Keratinocyte (primary cell): ENCODE measurements around the gene SH3BP5L. TPM values are rescaled to one million over a fixed set of nuclear protein-coding genes. Genes with fewer than 3 reads are reported as not detected.

ENCODE experiments used
- DNase-seq: peaks from one replicate; pipeline ENCODE4 v3.0.0-alpha.2; 2011; ENCODE audit warnings: low read depth, missing footprints, low spot score
- FAIRE-seq: peaks from 2 replicates; lab custom pipeline; 2011; peaks lifted over from hg19 to GRCh38; lab: Jason Lieb, UNC
- H2AFZ ChIP-seq: 2 replicates; pipeline ENCODE4 v1.6.0; 2012; ENCODE audit warnings: low read length, control low read depth, inconsistent platforms; ENCODE audit not compliant: control insufficient read depth
- H3K27ac ChIP-seq: 2 replicates; pipeline ENCODE4 v1.5.1; 2011; ENCODE audit warnings: low read length; ENCODE audit not compliant: control insufficient read depth, insufficient read depth
- H3K27me3 ChIP-seq: 3 replicates; pipeline ENCODE4 v1.6.0; 2011; ENCODE audit warnings: low read length; ENCODE audit not compliant: control insufficient read depth, insufficient read depth; ENCODE audit errors: extremely low read depth
- H3K36me3 ChIP-seq, 2 experiments: 2 replicates in 1 of 2; 3 replicates in 1 of 2; pipeline ENCODE4 v1.5.1; 2011; ENCODE audit warnings: low read length in 2 of 2, mild to moderate bottlenecking in 1 of 2; ENCODE audit not compliant: control insufficient read depth in 2 of 2, insufficient read depth in 2 of 2; ENCODE audit errors: extremely low read depth in 1 of 2
- H3K4me1 ChIP-seq: 3 replicates; pipeline ENCODE4 v1.5.1; 2011; ENCODE audit warnings: low read length; ENCODE audit not compliant: control insufficient read depth, insufficient read depth; ENCODE audit errors: extremely low read depth
- H3K4me2 ChIP-seq: 3 replicates; pipeline ENCODE4 v1.6.0; 2011; ENCODE audit warnings: low read depth, low read length; ENCODE audit not compliant: control insufficient read depth, insufficient read depth; ENCODE audit errors: extremely low read depth
- H3K4me3 ChIP-seq, 3 experiments: fragments of 200-600 bp in 1 of 3; sonication (generic) in 1 of 3; 2 replicates in 2 of 3; 3 replicates in 1 of 3; pipeline ENCODE4 v1.5.1; 2011 to 2016; ENCODE audit warnings: low read length in 3 of 3, mild to moderate bottlenecking in 3 of 3, control low read depth in 2 of 3, inconsistent platforms in 1 of 3, low read depth in 1 of 3, mixed read lengths in 1 of 3, mixed run types in 1 of 3, moderate library complexity in 1 of 3; ENCODE audit not compliant: control insufficient read depth in 2 of 3, insufficient read depth in 2 of 3; ENCODE audit errors: extremely low read depth in 1 of 3
- H3K79me2 ChIP-seq: 2 replicates; pipeline ENCODE4 v1.6.0; 2012; ENCODE audit warnings: low read length; ENCODE audit not compliant: control insufficient read depth, insufficient read depth
- H3K9ac ChIP-seq: 3 replicates; pipeline ENCODE4 v1.6.0; 2011; ENCODE audit warnings: low read length; ENCODE audit not compliant: control insufficient read depth, insufficient read depth; ENCODE audit errors: extremely low read depth
- H3K9me1 ChIP-seq: 3 replicates; pipeline ENCODE4 v1.6.0; 2011; ENCODE audit warnings: low read length; ENCODE audit not compliant: control insufficient read depth, insufficient read depth; ENCODE audit errors: extremely low read depth
- H3K9me3 ChIP-seq: 2 replicates; pipeline ENCODE4 v1.5.1; 2012; ENCODE audit warnings: low read depth, low read length; ENCODE audit not compliant: control insufficient read depth
- H4K20me1 ChIP-seq: 3 replicates; pipeline ENCODE4 v1.6.0; 2011; ENCODE audit warnings: low read length; ENCODE audit not compliant: control insufficient read depth, insufficient read depth; ENCODE audit errors: extremely low read depth
- CTCF ChIP-seq, 3 experiments: IDR thresholded peaks in 1 of 3; conservative IDR thresholded peaks in 1 of 3; optimal IDR thresholded peaks in 1 of 3; 2 replicates in 2 of 3; 3 replicates in 1 of 3; pipeline versions ENCODE3 to v1.5.1; 2011; ENCODE audit warnings: low read length in 3 of 3, mild to moderate bottlenecking in 3 of 3, moderate library complexity in 2 of 3, control low read depth in 1 of 3, inconsistent platforms in 1 of 3; ENCODE audit not compliant: insufficient read depth in 2 of 3; ENCODE audit errors: extremely low read depth in 1 of 3
- EZH2 ChIP-seq: IDR thresholded peaks from one replicate; pipeline ENCODE4 v1.6.1; 2012; ENCODE audit warnings: inconsistent platforms, mild to moderate bottlenecking, low read length, moderate library complexity
- dilution Hi-C: fragments of 300-500 bp; cut with MboI; formaldehyde crosslinking; loops from one replicate; pipeline ENCODE4 v1.7.0; 2020; ENCODE audit warnings: low sequenced_read_pairs; ENCODE audit not compliant: extremely low pct_ligation_motif_present
- polyA plus RNA-seq, 5 experiments: library from polyadenylated mRNA; depleted of rRNA in 3 of 5; stranded (reverse) in 3 of 5; stranded (forward) in 1 of 5; unstranded in 1 of 5; fragments of >200 nt; gene quantifications; 1 replicate in 1 of 5; 2 replicates in 3 of 5; 3 replicates in 1 of 5; pipeline versions ENCODE4 v1.2.1 to v1.2.3, GENCODE V29; 2011 to 2012; ENCODE audit warnings: missing spikeins in 2 of 5, low read depth in 1 of 5, low replicate concordance in 1 of 5

SH3BP5L gene
- polyA plus RNA-seq, 1 donor (not counting 4 experiments of a cell fraction or from before 2014, with no cell fraction given) = 13.2 TPM

DNA sequence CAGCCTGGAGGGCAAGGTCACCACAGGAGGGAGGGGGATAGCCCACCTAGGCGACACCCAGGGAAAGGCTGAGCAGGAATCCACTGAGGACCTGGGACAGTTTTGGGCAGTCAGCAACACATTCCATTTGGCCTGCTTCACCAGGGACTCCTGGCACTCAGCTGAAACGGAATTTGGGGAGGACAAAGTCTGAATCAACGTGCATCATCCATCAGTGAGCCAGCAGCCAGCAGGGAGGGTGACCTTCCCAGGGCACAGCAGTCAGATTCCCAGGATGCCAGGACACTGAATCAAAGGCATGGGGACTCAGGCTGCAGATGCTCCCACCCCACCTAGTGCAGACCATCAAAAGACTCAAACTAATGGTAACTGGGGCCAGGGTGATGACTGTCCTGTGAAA lies 4.6 kb downstream of the SH3BP5L start:
- no peaks in the 10 kb centered on the region for H4K20me1 ChIP-seq
- H3K9me1 ChIP-seq = peaks cover 2% of the 10 kb centered on the region
- dilution Hi-C loops = no loop called here
- FAIRE-seq = no peak
- peaks cover 24 to 29% of the 10 kb centered on the region in 2 experiments for H3K36me3 ChIP-seq
- H3K4me3 ChIP-seq = no peak overlapping the region
- H3K9me3 ChIP-seq = no peaks in the 10 kb centered on the region
- no peaks in the 10 kb centered on the region for H3K27me3 ChIP-seq
- no peak for DNase-seq
- no peak overlapping the region for H3K9ac ChIP-seq
- no peak overlapping the region for H3K27ac ChIP-seq
- H3K79me2 ChIP-seq = peaks cover 64% of the 10 kb centered on the region
- no peak overlapping the region for H3K4me2 ChIP-seq
- H3K4me1 ChIP-seq = peaks cover 20% of the 10 kb centered on the region
- no peak for TF ChIP-seq EZH2
- no peak for TF ChIP-seq CTCF (optimal IDR thresholded peaks at IDR 0.05 in 1 of 3, IDR thresholded peaks at IDR 0.05 in 1 of 3, conservative IDR thresholded peaks at IDR 0.05 in 1 of 3; ENCODE audit: extremely low read depth in 1 of 3, insufficient read depth in 2 of 3, low read length in 3 of 3)
- no peak overlapping the region for H2AFZ ChIP-seq

DNA sequence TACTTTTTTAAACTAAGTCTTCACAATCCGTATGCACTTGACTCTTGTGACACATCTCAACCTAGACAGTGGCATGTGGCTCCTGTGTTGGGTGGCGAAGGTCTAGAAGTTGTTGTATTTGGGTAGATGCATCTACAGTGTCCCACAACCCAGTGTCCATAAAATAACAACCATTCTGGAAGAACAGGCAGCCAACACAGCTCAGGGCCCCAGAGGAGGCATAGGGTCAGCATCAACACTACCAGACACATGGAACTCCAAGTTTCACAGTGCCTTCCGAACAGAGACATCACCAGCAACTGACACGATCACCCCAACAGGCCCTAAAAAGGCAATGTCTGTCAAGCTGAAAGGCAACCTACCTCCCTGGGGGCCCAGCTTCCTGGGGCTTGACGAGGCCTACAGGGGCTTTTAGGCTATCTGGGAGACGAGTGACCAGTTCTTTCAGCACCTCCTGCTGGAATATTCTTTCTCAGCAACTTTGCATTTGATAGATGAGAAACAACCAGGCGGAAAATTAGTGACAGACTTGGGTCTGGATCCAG lies 5.6 kb downstream of the SH3BP5L start:
- H3K9me3 ChIP-seq = no peaks in the 10 kb centered on the region
- H2AFZ ChIP-seq = no peak overlapping the region
- DNase-seq (no peak), FAIRE-seq (no peak)
- peaks cover 58% of the 10 kb centered on the region for H3K79me2 ChIP-seq
- H3K36me3 ChIP-seq = peaks cover 24 to 34% of the 10 kb centered on the region in 2 experiments
- no peak overlapping the region for H3K4me2 ChIP-seq
- no peak overlapping the region for H3K27ac ChIP-seq
- TF ChIP-seq CTCF (optimal IDR thresholded peaks at IDR 0.05 in 1 of 3, IDR thresholded peaks at IDR 0.05 in 1 of 3, conservative IDR thresholded peaks at IDR 0.05 in 1 of 3; ENCODE audit: extremely low read depth in 1 of 3, insufficient read depth in 2 of 3, low read length in 3 of 3) (no peak), EZH2 (no peak)
- dilution Hi-C loops = no loop called here
- H4K20me1 ChIP-seq = no peaks in the 10 kb centered on the region
- peaks cover 2% of the 10 kb centered on the region for H3K9me1 ChIP-seq
- no peak overlapping the region for H3K9ac ChIP-seq
- no peaks in the 10 kb centered on the region for H3K27me3 ChIP-seq
- peaks cover 20% of the 10 kb centered on the region for H3K4me1 ChIP-seq
- H3K4me3 ChIP-seq = no peak overlapping the region
